H9 (cell line): ENCODE data around the gene CDKN2B. TPM values are rescaled to one million over a fixed set of nuclear protein-coding genes. Genes with fewer than 3 reads are reported as not detected.

Experiments used
- DNase-seq: peaks from one replicate; pipeline ENCODE4 v3.0.0-alpha.2; 2017
- H2AFZ ChIP-seq: one replicate; pipeline ENCODE4 v1.6.1; 2013; ENCODE audit warnings: mild to moderate bottlenecking, low read length, control low read depth, moderate library complexity
- H2AK5ac ChIP-seq: 2 replicates; pipeline ENCODE4 v1.6.1; 2013; ENCODE audit warnings: low read length, control low read depth, mixed read lengths; ENCODE audit not compliant: insufficient read length
- H2BK120ac ChIP-seq: one replicate; pipeline ENCODE4 v1.6.1; 2013; ENCODE audit warnings: low read depth, mild to moderate bottlenecking, low read length, control low read depth, inconsistent platforms; ENCODE audit not compliant: poor library complexity, severe bottlenecking
- H2BK12ac ChIP-seq: 2 replicates; pipeline ENCODE4 v1.6.1; 2013; ENCODE audit warnings: low read length, control low read depth, mixed read lengths, low read depth; ENCODE audit not compliant: insufficient read length
- H2BK15ac ChIP-seq: 2 replicates; pipeline ENCODE4 v1.6.1; 2013; ENCODE audit warnings: low read depth, low read length, control low read depth
- H2BK20ac ChIP-seq: one replicate; pipeline ENCODE4 v1.6.1; 2013; ENCODE audit warnings: low read depth, mild to moderate bottlenecking, low read length, control low read depth, inconsistent platforms; ENCODE audit not compliant: poor library complexity, severe bottlenecking
- H2BK5ac ChIP-seq: 2 replicates; pipeline ENCODE4 v1.6.1; 2013; ENCODE audit warnings: low read length, control low read depth, mixed read lengths; ENCODE audit not compliant: insufficient read length
- H3K14ac ChIP-seq: 2 replicates; pipeline ENCODE4 v1.6.1; 2013; ENCODE audit warnings: low read length, control low read depth; ENCODE audit not compliant: insufficient read depth
- H3K18ac ChIP-seq: 2 replicates; pipeline ENCODE4 v1.6.1; 2013; ENCODE audit warnings: low read depth, mild to moderate bottlenecking, mixed read lengths, low read length, control low read depth; ENCODE audit not compliant: insufficient read length
- H3K23ac ChIP-seq: 2 replicates; pipeline ENCODE4 v1.6.1; 2013; ENCODE audit warnings: low read length, control low read depth, mixed read lengths, low read depth; ENCODE audit not compliant: insufficient read length
- H3K23me2 ChIP-seq: 2 replicates; pipeline ENCODE4 v1.6.1; 2013; ENCODE audit warnings: low read depth, mild to moderate bottlenecking, mixed read lengths, low read length, control low read depth; ENCODE audit not compliant: insufficient read length, poor library complexity, severe bottlenecking
- H3K27ac ChIP-seq: 2 replicates; pipeline ENCODE4 v1.5.1; 2013; ENCODE audit warnings: low read length, control low read depth, mixed read lengths, low read depth; ENCODE audit not compliant: insufficient read length
- H3K27me3 ChIP-seq: 2 replicates; pipeline ENCODE4 v1.6.1; 2013; ENCODE audit warnings: low read length, control low read depth, inconsistent platforms; ENCODE audit not compliant: insufficient read depth
- H3K4ac ChIP-seq: 2 replicates; pipeline ENCODE4 v1.6.1; 2013; ENCODE audit warnings: low read depth, mild to moderate bottlenecking, control low read depth, inconsistent platforms, low read length, moderate library complexity
- H3K4me1 ChIP-seq: 2 replicates; pipeline ENCODE4 v1.6.1; 2013; ENCODE audit warnings: low read length, control low read depth, inconsistent platforms; ENCODE audit not compliant: insufficient read depth
- H3K4me2 ChIP-seq: 2 replicates; pipeline ENCODE4 v1.6.1; 2013; ENCODE audit warnings: low read length, control low read depth, mixed read lengths; ENCODE audit not compliant: insufficient read length, insufficient read depth
- H3K56ac ChIP-seq: 2 replicates; pipeline ENCODE4 v1.6.1; 2013; ENCODE audit warnings: low read depth, mild to moderate bottlenecking, mixed read lengths, low read length, control low read depth; ENCODE audit not compliant: insufficient read length
- H3K79me1 ChIP-seq: 2 replicates; pipeline ENCODE4 v1.6.1; 2013; ENCODE audit warnings: low read depth, mild to moderate bottlenecking, moderate library complexity, low read length, control low read depth, inconsistent platforms; ENCODE audit not compliant: insufficient read depth, poor library complexity, severe bottlenecking
- H3K79me2 ChIP-seq: 2 replicates; pipeline ENCODE4 v1.6.1; 2013; ENCODE audit warnings: low read length, control low read depth, inconsistent platforms; ENCODE audit not compliant: insufficient read depth
- H3K9ac ChIP-seq: 2 replicates; pipeline ENCODE4 v1.6.1; 2013; ENCODE audit warnings: low read length, control low read depth, mixed read lengths; ENCODE audit not compliant: insufficient read length; ENCODE audit errors: extremely low read depth
- H3K9me3 ChIP-seq: one replicate; pipeline ENCODE4 v1.6.1; 2013; ENCODE audit warnings: low read depth, low read length, inconsistent platforms; ENCODE audit not compliant: control insufficient read depth
- H3T11ph ChIP-seq: one replicate; pipeline ENCODE4 v1.6.1; 2013; ENCODE audit warnings: mild to moderate bottlenecking, low read length, control low read depth, inconsistent platforms
- H4K20me1 ChIP-seq: one replicate; pipeline ENCODE4 v1.6.1; 2013; ENCODE audit not compliant: control insufficient read depth, insufficient read length, insufficient read depth
- H4K5ac ChIP-seq: 2 replicates; pipeline ENCODE4 v1.6.1; 2013; ENCODE audit warnings: low read depth, mild to moderate bottlenecking, mixed read lengths, low read length, control low read depth; ENCODE audit not compliant: insufficient read length
- H4K8ac ChIP-seq: replicated peaks from 2 replicates; pipeline ENCODE4 v1.6.1; 2013; ENCODE audit warnings: low read length, control low read depth, mixed read lengths, low read depth; ENCODE audit not compliant: insufficient read length
- H4K91ac ChIP-seq: 2 replicates; pipeline ENCODE4 v1.6.1; 2013; ENCODE audit warnings: low read depth, mild to moderate bottlenecking, moderate library complexity, mixed read lengths, low read length, control low read depth; ENCODE audit not compliant: insufficient read length
- H3K27ac Mint-ChIP-seq, 3 experiments: 2 replicates in 2 of 3; 3 replicates in 1 of 3; pipeline ENCODE4 v1.8.0; 2020 to 2021; ENCODE audit warnings: mixed read lengths in 3 of 3, mild to moderate bottlenecking in 1 of 3, moderate library complexity in 1 of 3
- H3K27me3 Mint-ChIP-seq: 2 replicates; pipeline ENCODE4 v1.8.0; 2021; ENCODE audit warnings: low read depth, mild to moderate bottlenecking, moderate library complexity, mixed read lengths
- H3K36me3 Mint-ChIP-seq, 3 experiments: 2 replicates in 2 of 3; 3 replicates in 1 of 3; pipeline ENCODE4 v1.8.0; 2020 to 2021; ENCODE audit warnings: low read depth in 3 of 3, mixed read lengths in 3 of 3; ENCODE audit not compliant: insufficient read depth in 1 of 3
- H3K4me1 Mint-ChIP-seq, 2 experiments: 2 replicates each; pipeline ENCODE4 v1.8.0; 2020; ENCODE audit warnings: mixed read lengths in 2 of 2
- H3K4me3 Mint-ChIP-seq, 2 experiments: 2 replicates in 1 of 2; 3 replicates in 1 of 2; pipeline ENCODE4 v1.8.0; 2020 to 2021; ENCODE audit warnings: mild to moderate bottlenecking in 2 of 2, mixed read lengths in 2 of 2, moderate library complexity in 1 of 2
- H3K9me3 Mint-ChIP-seq, 2 experiments: 2 replicates in 1 of 2; 3 replicates in 1 of 2; pipeline ENCODE4 v1.8.0; 2020; ENCODE audit warnings: mild to moderate bottlenecking in 2 of 2, mixed read lengths in 2 of 2, moderate library complexity in 1 of 2
- CTCF ChIP-seq: fragments of 200-600 bp; sonication (generic); conservative IDR thresholded peaks from 3 replicates; pipeline ENCODE4 v1.8.0; 2021; ENCODE audit warnings: antibody characterized with exemption, mild to moderate bottlenecking
- WGBS: extraction: QIAGEN DNeasy Blood & Tissue Kit; methylation state at CpG from one replicate; pipeline ENCODE4 v1.1.7; 2013; ENCODE audit warnings: missing lambda C conversion rate, low lambda C conversion rate, mixed read lengths; ENCODE audit not compliant: insufficient read length; ENCODE audit errors: extremely low coverage; 5-methylcytosine and 5-hydroxymethylcytosine counted together
- total RNA-seq: library from RNA; stranded (reverse); gene quantifications from 2 replicates; pipeline ENCODE4 v1.2.1, GENCODE V29; 2021

CDKN2B gene
- total RNA-seq, 1 experiment from 2014 or later = 0.13 TPM

- Mint-ChIP-seq H3K36me3 (no peaks in the 10 kb centered on the region), H3K27me3 (peaks cover 4% of the 10 kb centered on the region), H3K4me1 (peaks cover 5 to 8% of the 10 kb centered on the region in 2 experiments; a peak in 3 of 4 replicates), H3K4me3 (no peak overlapping the region), H3K9me3 (no peaks in the 10 kb centered on the region; a peak in 2 of 5 replicates), H3K27ac (peak overlapping the region in 1 of 3 experiments; percentile 53; a peak in 1 of 7 replicates)
- Histone ChIP-seq H3K4me1 (peaks cover 3% of the 10 kb centered on the region; the same call in 1 of the 2 replicates), H4K91ac (no peak overlapping the region), H4K8ac (no peak overlapping the region), H3K79me2 (no peaks in the 10 kb centered on the region), H2BK12ac (no peak overlapping the region), H3K56ac (no peak overlapping the region), H2BK20ac (no peak overlapping the region), H3K9ac (no peak overlapping the region), H2BK5ac (no peak overlapping the region), H2AFZ (no peak overlapping the region), H3K23ac (no peak overlapping the region), H3K27me3 (no peaks in the 10 kb centered on the region), H3T11ph (no peak overlapping the region), H3K14ac (no peak overlapping the region), H2BK120ac (no peak overlapping the region), H3K9me3 (no peaks in the 10 kb centered on the region), H3K27ac (no peak overlapping the region), H2AK5ac (no peak overlapping the region), H2BK15ac (no peak overlapping the region), H3K18ac (no peak overlapping the region), H4K5ac (no peak overlapping the region), H4K20me1 (no peaks in the 10 kb centered on the region), H3K23me2 (no peaks in the 10 kb centered on the region), H3K4ac (no peak overlapping the region), H3K4me2 (no peak overlapping the region), H3K79me1 (no peaks in the 10 kb centered on the region)
- WGBS = no CpG with 5 or more reads among the region's 6 CpGs
- TF ChIP-seq CTCF = no peak
- no peak for DNase-seq
Measured at GRCh38 chr9:22026696-22027095, 17.6 kb upstream of the CDKN2B start.
